IMR-90 (cell line): ENCODE results near the gene JAK1. TPM values are rescaled to one million over a fixed set of nuclear protein-coding genes. Genes with fewer than 3 reads are reported as not detected.

Source experiments
- ATAC-seq: fragments of 200-7000 bp; cut with Tn5 transposase; 2 replicates; pipeline ENCODE4 v1.9.1; 2020; ENCODE audit warnings: low read depth, mild to moderate bottlenecking, moderate library complexity
- BruUV-seq: library from RNA; stranded (reverse); fragments of 400-500 nt; replicated peaks from 2 replicates; lab custom pipeline; 2021; lab: Mats Ljungman, UMichigan
- CTCF ChIA-PET: fragments of 300-600 bp; formaldehyde crosslinking; extraction: SDS; loops from one replicate; lab custom pipeline; 2021; ENCODE audit warnings: antibody characterized with exemption; lab: Yijun Ruan, JAX
- POLR2A ChIA-PET: fragments of 300-600 bp; sonication (Branson Sonifier 250); formaldehyde crosslinking; loops from one replicate; lab custom pipeline; 2022; ENCODE audit warnings: antibody characterized with exemption; ENCODE audit not compliant: unreplicated experiment; lab: Charles Lee
- DNase-seq: peaks from one replicate; pipeline ENCODE4 v3.0.0; 2013
- H2AFZ ChIP-seq: replicated peaks from 2 replicates; pipeline ENCODE3; 2013; ENCODE audit warnings: low read length, mild to moderate bottlenecking; ENCODE audit not compliant: poor library complexity
- H2AK5ac ChIP-seq: 2 replicates; pipeline ENCODE4 v1.6.1; 2013; ENCODE audit warnings: low read depth, low read length, inconsistent platforms
- H2AK9ac ChIP-seq: replicated peaks from 2 replicates; pipeline ENCODE3; 2013; ENCODE audit warnings: mild to moderate bottlenecking, low read depth, low read length, moderate library complexity; ENCODE audit not compliant: poor library complexity
- H2BK120ac ChIP-seq: 2 replicates; pipeline ENCODE4 v1.6.1; 2013; ENCODE audit warnings: low read depth, low read length, inconsistent platforms
- H2BK15ac ChIP-seq: 3 replicates; pipeline ENCODE4 v1.6.1; 2013; ENCODE audit warnings: low read depth, low read length, inconsistent platforms
- H2BK20ac ChIP-seq: 2 replicates; pipeline ENCODE4 v1.6.1; 2013; ENCODE audit warnings: low read depth, mild to moderate bottlenecking, inconsistent platforms, low read length, moderate library complexity
- H2BK5ac ChIP-seq: 2 replicates; pipeline ENCODE4 v1.6.1; 2013; ENCODE audit warnings: mild to moderate bottlenecking, low read depth, low read length, inconsistent platforms; ENCODE audit not compliant: poor library complexity, severe bottlenecking
- H3K14ac ChIP-seq: replicated peaks from 2 replicates; pipeline ENCODE4 v1.6.1; 2013; ENCODE audit warnings: low read depth, low read length, inconsistent platforms
- H3K18ac ChIP-seq: 2 replicates; pipeline ENCODE4 v1.6.1; 2013; ENCODE audit warnings: low read depth, low read length, control low read depth
- H3K23ac ChIP-seq: 2 replicates; pipeline ENCODE4 v1.6.1; 2013; ENCODE audit warnings: low read depth, low read length, inconsistent platforms
- H3K27ac ChIP-seq: 2 replicates; pipeline ENCODE4 v1.5.1; 2013; ENCODE audit warnings: mild to moderate bottlenecking, control low read depth, low read length; ENCODE audit not compliant: insufficient read depth
- H3K27me3 ChIP-seq: 2 replicates; pipeline ENCODE4 v1.6.1; 2013; ENCODE audit warnings: low read length; ENCODE audit not compliant: control insufficient read depth, insufficient read depth
- H3K36me3 ChIP-seq: 2 replicates; pipeline ENCODE4 v1.6.1; 2013; ENCODE audit warnings: low read length, mixed read lengths; ENCODE audit not compliant: control insufficient read depth, insufficient read depth
- H3K4ac ChIP-seq: 2 replicates; pipeline ENCODE4 v1.6.1; 2013; ENCODE audit warnings: low read depth, low read length, inconsistent platforms
- H3K4me1 ChIP-seq: 2 replicates; pipeline ENCODE4 v1.6.1; 2013; ENCODE audit warnings: low read length, mixed read lengths; ENCODE audit not compliant: control insufficient read depth, insufficient read depth
- H3K4me2 ChIP-seq: 2 replicates; pipeline ENCODE4 v1.6.1; 2013; ENCODE audit warnings: low read depth, mild to moderate bottlenecking, control low read depth, low read length, moderate library complexity
- H3K4me3 ChIP-seq: 2 replicates; pipeline ENCODE4 v1.5.1; 2013; ENCODE audit warnings: low read depth, mild to moderate bottlenecking, control low read depth, low read length, moderate library complexity; ENCODE audit not compliant: insufficient read depth
- H3K56ac ChIP-seq: 2 replicates; pipeline ENCODE4 v1.6.1; 2013; ENCODE audit warnings: low read length, inconsistent platforms; ENCODE audit not compliant: insufficient read depth; ENCODE audit errors: extremely low read depth
- H3K79me1 ChIP-seq, 2 experiments: 2 replicates each; pipeline ENCODE4 v1.6.1; 2013; ENCODE audit warnings: low read length in 2 of 2, inconsistent platforms in 1 of 2, low read depth in 1 of 2
- H3K9ac ChIP-seq: 2 replicates; pipeline ENCODE4 v1.6.1; 2013; ENCODE audit warnings: low read depth, low read length, control low read depth
- H3K9me1 ChIP-seq: 2 replicates; pipeline ENCODE4 v1.6.1; 2013; ENCODE audit warnings: low read length, inconsistent platforms; ENCODE audit not compliant: insufficient read depth
- H3K9me3 ChIP-seq: 2 replicates; pipeline ENCODE4 v1.6.1; 2013; ENCODE audit warnings: low read length; ENCODE audit not compliant: control insufficient read depth, insufficient read depth
- H4K20me1 ChIP-seq: 2 replicates; pipeline ENCODE4 v1.6.1; 2013; ENCODE audit warnings: low read length, inconsistent platforms; ENCODE audit not compliant: insufficient read depth
- H4K5ac ChIP-seq: 2 replicates; pipeline ENCODE4 v1.6.1; 2013; ENCODE audit warnings: mild to moderate bottlenecking, low read depth, low read length, control low read depth
- H4K8ac ChIP-seq, 2 experiments: 2 replicates each; pipeline ENCODE4 v1.6.1; 2013; ENCODE audit warnings: low read depth in 2 of 2, low read length in 2 of 2, control low read depth in 1 of 2, inconsistent platforms in 1 of 2
- H4K91ac ChIP-seq: 2 replicates; pipeline ENCODE4 v1.6.1; 2013; ENCODE audit warnings: low read depth, low read length, inconsistent platforms; ENCODE audit not compliant: insufficient read depth
- CEBPB ChIP-seq: IDR thresholded peaks from 2 replicates; pipeline ENCODE4 v1.6.1; 2012; ENCODE audit warnings: low read depth, low read length, improper control_type of control experiment
- CHD1 ChIP-seq: IDR thresholded peaks from 2 replicates; pipeline ENCODE4 v1.6.1; 2012; ENCODE audit warnings: low read depth, low read length, improper control_type of control experiment
- ELK1 ChIP-seq: fragments of 150-350 bp; IDR thresholded peaks from 2 replicates; pipeline ENCODE4 v1.6.1; 2016; ENCODE audit warnings: low read depth, mild to moderate bottlenecking, low read length, moderate library complexity, borderline replicate concordance
- FOS ChIP-seq: fragments of 150-350 bp; IDR thresholded peaks from 2 replicates; pipeline ENCODE4 v1.6.1; 2016; ENCODE audit warnings: low read depth, low read length
- MAFK ChIP-seq: IDR thresholded peaks from 2 replicates; pipeline ENCODE4 v1.6.1; 2012; ENCODE audit warnings: low read depth, low read length, improper control_type of control experiment
- MXI1 ChIP-seq: IDR thresholded peaks from 2 replicates; pipeline ENCODE4 v1.6.1; 2012; ENCODE audit warnings: low read depth, mild to moderate bottlenecking, low read length, moderate library complexity, borderline replicate concordance
- POLR2A ChIP-seq: IDR thresholded peaks from 2 replicates; pipeline ENCODE4 v1.6.1; 2012; ENCODE audit warnings: mild to moderate bottlenecking, low read depth, low read length
- RAD21 ChIP-seq: IDR thresholded peaks from 2 replicates; pipeline ENCODE4 v1.6.1; 2012; ENCODE audit warnings: low read length, improper control_type of control experiment
- RCOR1 ChIP-seq: IDR thresholded peaks from 2 replicates; pipeline ENCODE4 v1.6.1; 2012; ENCODE audit warnings: mild to moderate bottlenecking, low read length, improper control_type of control experiment; ENCODE audit not compliant: insufficient replicate concordance
- RFX5 ChIP-seq: IDR thresholded peaks from 2 replicates; pipeline ENCODE4 v1.8.0; 2012; ENCODE audit warnings: low read depth, mild to moderate bottlenecking, low read length, moderate library complexity
- SMC3 ChIP-seq: fragments of 150-350 bp; IDR thresholded peaks from 2 replicates; pipeline ENCODE4 v1.6.1; 2016; ENCODE audit warnings: low read depth, mild to moderate bottlenecking, antibody characterized with exemption, low read length, moderate library complexity
- WGBS, 2 experiments: methylation state at CpG; one replicate each; pipeline versions ENCODE4 v1.1.5 to v1.1.7; 2013; ENCODE audit warnings: missing lambda C conversion rate in 2 of 2; ENCODE audit not compliant: insufficient read length in 1 of 2; ENCODE audit errors: extremely low coverage in 2 of 2; 5-methylcytosine and 5-hydroxymethylcytosine counted together
- dilution Hi-C: fragments of 300-500 bp; cut with HindIII; formaldehyde crosslinking; loops from one replicate; pipeline ENCODE4 v1.14.3; 2018; ENCODE audit warnings: low sequenced_read_pairs; ENCODE audit not compliant: unreplicated experiment
- in situ Hi-C: fragments of 300-500 bp; cut with MboI; formaldehyde crosslinking; loops from 3 replicates; pipeline ENCODE4 v1.14.3; 2019; ENCODE audit warnings: low sequenced_read_pairs, inconsistent platforms, mixed read lengths
- intact Hi-C: fragments of 100-400 bp; cut with micrococcal nuclease; formaldehyde crosslinking; loops from 2 replicates; pipeline ENCODE4 v1.10.0; 2022
- polyA plus RNA-seq, 3 experiments: library from polyadenylated mRNA; depleted of rRNA; stranded (reverse); fragments of >200 nt; gene quantifications; 2 replicates each; pipeline ENCODE4 v1.2.3, GENCODE V29; 2012; ENCODE audit warnings: low replicate concordance in 1 of 3
- total RNA-seq: library from RNA; depleted of rRNA; stranded (reverse); fragments of >200 nt; gene quantifications from 2 replicates; pipeline ENCODE4 v1.2.3, GENCODE V29; 2012
- TF ChIP-seq, protein P1 (sequence below): fragments of 150-350 bp; IDR thresholded peaks from 2 replicates; pipeline ENCODE4 v1.6.1; 2017; ENCODE audit warnings: mild to moderate bottlenecking, antibody characterized with exemption, low read length, low read depth
- TF ChIP-seq, protein P2 (sequence below): conservative IDR thresholded peaks from 2 replicates; pipeline ENCODE4 v1.5.1; 2012; ENCODE audit warnings: mild to moderate bottlenecking, low read depth, low read length, improper control_type of control experiment

JAK1 gene
- total and polyA plus RNA-seq, 2 of the 4 experiments (the other 2 are of a cell fraction): 76.9 to 103 TPM

- H4K8ac ChIP-seq: no peak overlapping the region
- no peak overlapping the region for H2BK120ac ChIP-seq
- H3K36me3 ChIP-seq: peaks cover 73% of the 10 kb centered on the region
- no peaks in the 10 kb centered on the region for H3K4me1 ChIP-seq
- H3K9me1 ChIP-seq: peaks cover 9% of the 10 kb centered on the region; the same call in 1 of the 2 replicates
- intact Hi-C loops: no loop called here
- H3K18ac ChIP-seq: no peak overlapping the region
- TF ChIP-seq RAD21 (no peak), RCOR1 (no peak), RFX5 (no peak), CEBPB (no peak), POLR2A (no peak), SMC3 (no peak), MAFK (no peak), ELK1 (no peak), CHD1 (no peak), MXI1 (no peak), FOS (no peak)
- TF ChIP-seq, protein P1, sequence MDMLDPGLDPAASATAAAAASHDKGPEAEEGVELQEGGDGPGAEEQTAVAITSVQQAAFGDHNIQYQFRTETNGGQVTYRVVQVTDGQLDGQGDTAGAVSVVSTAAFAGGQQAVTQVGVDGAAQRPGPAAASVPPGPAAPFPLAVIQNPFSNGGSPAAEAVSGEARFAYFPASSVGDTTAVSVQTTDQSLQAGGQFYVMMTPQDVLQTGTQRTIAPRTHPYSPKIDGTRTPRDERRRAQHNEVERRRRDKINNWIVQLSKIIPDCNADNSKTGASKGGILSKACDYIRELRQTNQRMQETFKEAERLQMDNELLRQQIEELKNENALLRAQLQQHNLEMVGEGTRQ: no peak
- TF ChIP-seq, protein P2, sequence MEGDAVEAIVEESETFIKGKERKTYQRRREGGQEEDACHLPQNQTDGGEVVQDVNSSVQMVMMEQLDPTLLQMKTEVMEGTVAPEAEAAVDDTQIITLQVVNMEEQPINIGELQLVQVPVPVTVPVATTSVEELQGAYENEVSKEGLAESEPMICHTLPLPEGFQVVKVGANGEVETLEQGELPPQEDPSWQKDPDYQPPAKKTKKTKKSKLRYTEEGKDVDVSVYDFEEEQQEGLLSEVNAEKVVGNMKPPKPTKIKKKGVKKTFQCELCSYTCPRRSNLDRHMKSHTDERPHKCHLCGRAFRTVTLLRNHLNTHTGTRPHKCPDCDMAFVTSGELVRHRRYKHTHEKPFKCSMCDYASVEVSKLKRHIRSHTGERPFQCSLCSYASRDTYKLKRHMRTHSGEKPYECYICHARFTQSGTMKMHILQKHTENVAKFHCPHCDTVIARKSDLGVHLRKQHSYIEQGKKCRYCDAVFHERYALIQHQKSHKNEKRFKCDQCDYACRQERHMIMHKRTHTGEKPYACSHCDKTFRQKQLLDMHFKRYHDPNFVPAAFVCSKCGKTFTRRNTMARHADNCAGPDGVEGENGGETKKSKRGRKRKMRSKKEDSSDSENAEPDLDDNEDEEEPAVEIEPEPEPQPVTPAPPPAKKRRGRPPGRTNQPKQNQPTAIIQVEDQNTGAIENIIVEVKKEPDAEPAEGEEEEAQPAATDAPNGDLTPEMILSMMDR: no peak
- H3K9me3 ChIP-seq: no peaks in the 10 kb centered on the region
- H3K4ac ChIP-seq: no peak overlapping the region
- no peak overlapping the region for H3K14ac ChIP-seq
- no peak overlapping the region for H2BK20ac ChIP-seq
- dilution Hi-C loops: no loop called here
- no peaks in the 10 kb centered on the region for H3K27me3 ChIP-seq
- H3K56ac ChIP-seq: no peak overlapping the region
- H4K20me1 ChIP-seq: no peaks in the 10 kb centered on the region
- no peak overlapping the region for H2AK9ac ChIP-seq
- no peak overlapping the region for H4K5ac ChIP-seq
- H3K79me1 ChIP-seq: no peaks in the 10 kb centered on the region; a peak in 1 of 4 replicates
- H3K23ac ChIP-seq: no peak overlapping the region
- ChIA-PET POLR2A (no interaction called here), CTCF (no interaction called here)
- no peak overlapping the region for H2AK5ac ChIP-seq
- H3K27ac ChIP-seq: no peak overlapping the region
- no CpG with 5 or more reads among the region's 5 CpGs for WGBS, 2 experiments
- no peak overlapping the region for H3K4me3 ChIP-seq
- in situ Hi-C loops: no loop called here
- no peak overlapping the region for H3K9ac ChIP-seq
- ATAC-seq: no peak
- DNase-seq: no peak
- H2BK5ac ChIP-seq: no peak overlapping the region
- H2BK15ac ChIP-seq: no peak overlapping the region
- H3K4me2 ChIP-seq: no peak overlapping the region
- H4K91ac ChIP-seq: no peak overlapping the region
- no TSS peak for BruUV-seq
- H2AFZ ChIP-seq: no peak overlapping the region
These were observed 111.7 kb downstream of the JAK1 start for GRCh38 chr1:64854674-64855073.
